RWPE2 (cell line): Measurements from ENCODE around the gene MYO1A.
"Not testable (repeated sequence)": the region's sequence is repeated elsewhere in the genome, so short reads cannot be mapped to it uniquely, and the experiment has no call there.

Experiments used
- ATAC-seq: fragments of 200-7000 bp; cut with Tn5 transposase; 3 replicates; pipeline ENCODE4 v1.9.1; 2021; ENCODE audit warnings: low read depth
- DNase-seq: peaks from one replicate; pipeline ENCODE4 v3.0.0-alpha.2; 2020; ENCODE audit warnings: low spot score
- H3K27ac ChIP-seq: fragments of 450-650 bp; 2 replicates; pipeline ENCODE4 v1.5.1; 2017; ENCODE audit warnings: mild to moderate bottlenecking; ENCODE audit not compliant: poor library complexity, severe bottlenecking
- H3K27me3 ChIP-seq: fragments of 250-450 bp; sonication (Bioruptor Pico); 2 replicates; pipeline ENCODE4 v1.5.1; 2021; ENCODE audit warnings: mild to moderate bottlenecking, moderate library complexity; ENCODE audit not compliant: insufficient read depth, poor library complexity, severe bottlenecking
- H3K36me3 ChIP-seq: fragments of 250-450 bp; sonication (Bioruptor Pico); 2 replicates; pipeline ENCODE4 v1.5.1; 2020; ENCODE audit warnings: low read depth, mild to moderate bottlenecking, moderate library complexity
- H3K4me1 ChIP-seq: fragments of 250-450 bp; sonication (Bioruptor Pico); 2 replicates; pipeline ENCODE4 v1.5.1; 2021; ENCODE audit warnings: mild to moderate bottlenecking, moderate library complexity; ENCODE audit not compliant: insufficient read depth, poor library complexity, severe bottlenecking
- H3K4me3 ChIP-seq: fragments of 250-450 bp; sonication (Bioruptor Pico); 2 replicates; pipeline ENCODE4 v1.5.1; 2021; ENCODE audit warnings: mild to moderate bottlenecking, moderate library complexity; ENCODE audit not compliant: severe bottlenecking
- H3K9me3 ChIP-seq: fragments of 250-450 bp; sonication (Bioruptor Pico); 2 replicates; pipeline ENCODE4 v1.5.1; 2021; ENCODE audit warnings: mild to moderate bottlenecking, moderate library complexity; ENCODE audit not compliant: severe bottlenecking
- CTCF ChIP-seq: fragments of 450-650 bp; IDR thresholded peaks from one replicate; pipeline ENCODE4 v1.5.1; 2017; ENCODE audit warnings: mild to moderate bottlenecking, moderate library complexity; ENCODE audit not compliant: poor library complexity, severe bottlenecking

MYO1A gene

GRCh38 chr12:57025196-57025595, 24.7 kb downstream of the MYO1A start:
- Histone ChIP-seq H3K27ac (no peak overlapping the region), H3K4me1 (peaks cover 2% of the 10 kb centered on the region), H3K9me3 (no peaks in the 10 kb centered on the region), H3K36me3 (no peaks in the 10 kb centered on the region), H3K27me3 (no peaks in the 10 kb centered on the region), H3K4me3 (no peak overlapping the region)
- ATAC-seq: no peak
- no peak for TF ChIP-seq CTCF
- no peak for DNase-seq

- DNase-seq, H3K27me3 ChIP-seq, H3K36me3 ChIP-seq, H3K27ac ChIP-seq, H3K9me3 ChIP-seq, H3K4me1 ChIP-seq, ATAC-seq, H3K4me3 ChIP-seq: not testable (repeated sequence)
Observed at GRCh38 chr12:57022324-57022723, 27.6 kb downstream of the MYO1A start.

- Histone ChIP-seq H3K9me3 (no peaks in the 10 kb centered on the region), H3K27ac (no peak overlapping the region), H3K4me1 (peaks cover 7% of the 10 kb centered on the region), H3K36me3 (no peaks in the 10 kb centered on the region), H3K27me3 (no peaks in the 10 kb centered on the region), H3K4me3 (no peak overlapping the region)
- ATAC-seq (peak; percentile 63), DNase-seq (no peak)
- TF ChIP-seq CTCF: no peak
Observed at GRCh38 chr12:57019983-57020719, 29.8 kb downstream of the MYO1A start.

- DNase-seq (no peak), ATAC-seq (no peak)
- Histone ChIP-seq H3K27ac (no peak overlapping the region), H3K4me1 (peaks cover 7% of the 10 kb centered on the region), H3K27me3 (no peaks in the 10 kb centered on the region), H3K36me3 (no peaks in the 10 kb centered on the region), H3K4me3 (no peak overlapping the region), H3K9me3 (no peaks in the 10 kb centered on the region)
- no peak for TF ChIP-seq CTCF
Observed at GRCh38 chr12:57018906-57019305, 31.0 kb downstream of the MYO1A start.

GRCh38 chr12:57018353-57018752, 31.6 kb downstream of the MYO1A start:
- H3K4me3 ChIP-seq, H3K4me1 ChIP-seq, DNase-seq, H3K36me3 ChIP-seq, H3K27me3 ChIP-seq, ATAC-seq, H3K9me3 ChIP-seq, H3K27ac ChIP-seq: not testable (repeated sequence)

- Histone ChIP-seq H3K27ac (no peak within 1 kb of the TSS), H3K9me3 (no peaks in the 10 kb centered on the region), H3K4me3 (no peak within 1 kb of the TSS), H3K36me3 (no peaks in the 10 kb centered on the region), H3K4me1 (peaks cover 7% of the 10 kb centered on the region), H3K27me3 (no peaks in the 10 kb centered on the region)
- ATAC-seq (no peak), DNase-seq (no peak)
- no peak for TF ChIP-seq CTCF
Observed at GRCh38 chr12:57016348-57016747, 33.6 kb downstream of the MYO1A start, which contains the start of gene TAC3. Gene TAC3 (minus strand): TSS chr12:57016529. CDS start chr12:57015797, 732 bp downstream.
